ENCODE measurements around the gene TOP3A.

The TOP3A gene

DNA sequence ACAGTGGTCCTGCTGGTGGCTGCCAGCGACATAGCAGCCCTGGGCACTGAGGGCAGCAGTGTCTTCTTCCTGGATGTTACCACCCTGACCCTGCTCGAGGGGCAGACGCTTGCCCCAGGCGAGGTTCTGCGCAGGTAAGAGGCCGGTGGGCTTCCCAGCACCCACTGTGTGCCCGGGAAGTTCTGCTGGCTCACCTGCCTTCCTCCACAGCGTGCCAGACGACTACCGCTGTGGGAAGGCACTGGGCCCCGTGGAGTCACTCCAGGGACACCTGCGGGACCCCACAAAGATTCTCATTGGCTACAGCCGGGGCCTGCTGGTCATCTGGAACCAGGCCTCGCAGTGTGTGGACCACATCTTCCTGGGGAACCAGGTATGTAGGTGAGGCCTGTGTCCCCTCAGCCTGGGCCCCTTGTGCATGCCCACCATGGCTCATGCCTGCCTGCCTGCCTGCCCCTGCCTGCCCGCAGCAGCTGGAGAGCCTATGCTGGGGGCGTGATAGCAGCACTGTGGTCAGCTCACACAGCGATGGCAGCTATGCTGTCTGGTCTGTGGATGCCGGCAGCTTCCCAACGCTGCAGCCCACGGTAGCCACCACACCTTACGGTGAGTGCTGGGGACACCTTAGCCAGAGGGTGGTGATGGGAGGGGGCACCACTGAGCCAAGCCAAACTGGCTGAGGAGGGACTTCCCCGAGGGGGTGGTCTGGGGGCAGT is 80.8 kb downstream of the TOP3A start:
- no peak for DNase-seq (ENCODE audit: low read depth in 2 of 2)

DNA sequence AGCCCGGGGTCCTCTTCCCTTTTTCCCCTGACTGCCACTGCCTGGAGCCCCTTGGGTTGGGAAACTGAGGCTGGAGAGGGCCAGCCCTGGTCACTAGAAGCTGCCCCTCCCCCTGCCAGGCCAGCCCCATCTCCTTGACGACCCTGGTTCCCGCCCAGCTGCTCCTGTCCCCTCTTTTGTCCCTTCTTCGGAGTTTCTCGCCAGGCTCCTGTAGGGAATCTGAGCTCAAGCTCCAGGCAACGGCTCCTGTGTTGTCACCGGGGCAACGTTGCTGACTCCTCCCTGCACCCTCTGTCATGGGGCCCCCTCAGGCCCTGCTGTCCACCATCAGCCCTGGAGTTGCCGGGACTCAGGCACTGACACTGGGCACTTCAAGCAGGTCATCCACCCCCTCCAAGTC is 83.6 kb downstream of the TOP3A start:
- no peak for DNase-seq (ENCODE audit: low read depth in 2 of 2)

- DNase-seq (ENCODE audit: low read depth in 2 of 2) = no peak
These were observed 84.3 kb downstream of the TOP3A start for GRCh38 chr17:18230288-18231141.

DNA sequence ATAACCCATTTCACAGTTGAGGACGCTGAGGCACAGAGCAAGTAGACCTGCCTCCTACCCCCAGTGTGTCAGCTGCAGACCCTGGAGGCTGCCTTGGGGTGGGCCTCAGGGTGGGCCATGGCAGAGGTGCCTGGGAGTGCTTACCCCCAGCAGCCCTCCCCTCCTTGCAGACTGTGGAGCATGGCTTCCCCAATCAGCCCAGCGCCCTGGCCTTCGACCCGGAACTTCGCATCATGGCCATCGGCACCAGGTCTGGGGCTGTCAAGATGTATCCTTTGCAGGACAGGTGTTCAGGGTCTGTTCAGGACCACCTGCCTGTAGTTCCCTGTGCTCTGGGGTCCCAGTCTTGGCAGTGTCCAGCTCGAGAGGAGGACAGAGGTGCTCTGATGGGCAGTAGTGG is 85.0 kb downstream of the TOP3A start:
- DNase-seq (ENCODE audit: low read depth in 2 of 2) = no peak

- no peak for DNase-seq (ENCODE audit: low read depth in 2 of 2)
These were observed 85.5 kb downstream of the TOP3A start for GRCh38 chr17:18229254-18229653.

- no peak for DNase-seq (ENCODE audit: low read depth in 2 of 2)
These were observed 86.6 kb downstream of the TOP3A start for GRCh38 chr17:18228176-18228682.

DNA sequence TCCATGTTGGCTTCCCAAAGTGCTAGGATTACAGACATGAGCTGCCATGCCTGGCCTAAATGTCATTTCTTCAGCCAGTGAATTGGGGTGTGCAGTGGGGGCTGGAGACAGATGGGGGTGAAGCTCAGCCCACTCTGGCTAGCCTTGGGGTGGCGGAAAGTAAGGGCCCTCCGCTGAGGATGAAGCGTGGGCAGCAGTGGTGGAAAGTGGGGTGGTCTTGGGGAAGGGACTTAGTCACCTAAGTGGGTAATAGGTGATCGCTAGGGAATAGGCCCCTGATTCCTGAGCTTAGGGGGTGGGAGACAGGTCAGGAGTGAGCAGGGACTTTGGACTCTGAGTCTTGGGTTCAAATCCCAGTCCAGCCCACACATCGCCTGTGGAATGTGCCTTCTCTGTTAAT is 87.2 kb downstream of the TOP3A start:
- no peak for DNase-seq (ENCODE audit: low read depth in 2 of 2)

GRCh38 chr17:18226284-18226945 is 88.4 kb downstream of the TOP3A start:
- DNase-seq (ENCODE audit: low read depth in 2 of 2) = no peak

DNA sequence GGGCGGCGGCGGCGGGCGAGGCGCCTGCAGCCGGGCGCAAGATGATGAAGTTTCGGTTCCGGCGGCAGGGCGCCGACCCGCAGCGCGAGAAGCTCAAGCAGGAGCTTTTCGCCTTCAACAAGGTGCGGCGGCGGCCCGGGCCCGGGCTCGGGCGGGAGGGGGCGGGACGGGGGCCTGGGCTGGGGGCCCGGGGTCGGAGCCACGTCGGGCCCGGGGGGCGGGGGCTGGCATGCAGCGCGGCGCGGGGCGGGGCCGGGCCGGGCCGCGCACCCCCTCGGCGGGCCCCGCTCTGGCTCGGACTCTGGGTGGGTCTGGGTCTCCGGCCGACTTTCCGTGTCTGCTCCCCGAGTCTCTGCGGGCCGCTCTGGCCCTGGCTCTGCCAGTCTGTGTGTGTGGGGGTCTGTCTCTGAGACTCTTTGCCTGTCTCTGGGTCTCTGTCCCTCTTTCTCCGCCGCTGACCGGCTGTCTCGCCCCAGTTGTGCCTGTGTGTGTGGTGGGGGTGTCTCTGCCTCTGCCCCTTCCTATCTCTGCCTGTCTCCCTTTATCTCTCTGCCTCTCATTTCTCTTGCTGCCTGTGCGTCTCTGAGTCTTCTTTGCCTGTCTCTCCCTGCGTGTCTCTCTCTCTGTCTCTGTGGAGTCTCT is 89.0 kb downstream of the TOP3A start:
- DNase-seq (ENCODE audit: low read depth in 2 of 2) = no peak

GRCh38 chr17:18225121-18225641 is 89.6 kb downstream of the TOP3A start, which contains the start of gene LLGL1:
Gene LLGL1, plus strand, starts transcription at chr17:18225635. Its CDS starts 48 bp downstream, at chr17:18225683.
- DNase-seq (ENCODE audit: low read depth in 2 of 2) = peak; percentile 89 to 94

DNA sequence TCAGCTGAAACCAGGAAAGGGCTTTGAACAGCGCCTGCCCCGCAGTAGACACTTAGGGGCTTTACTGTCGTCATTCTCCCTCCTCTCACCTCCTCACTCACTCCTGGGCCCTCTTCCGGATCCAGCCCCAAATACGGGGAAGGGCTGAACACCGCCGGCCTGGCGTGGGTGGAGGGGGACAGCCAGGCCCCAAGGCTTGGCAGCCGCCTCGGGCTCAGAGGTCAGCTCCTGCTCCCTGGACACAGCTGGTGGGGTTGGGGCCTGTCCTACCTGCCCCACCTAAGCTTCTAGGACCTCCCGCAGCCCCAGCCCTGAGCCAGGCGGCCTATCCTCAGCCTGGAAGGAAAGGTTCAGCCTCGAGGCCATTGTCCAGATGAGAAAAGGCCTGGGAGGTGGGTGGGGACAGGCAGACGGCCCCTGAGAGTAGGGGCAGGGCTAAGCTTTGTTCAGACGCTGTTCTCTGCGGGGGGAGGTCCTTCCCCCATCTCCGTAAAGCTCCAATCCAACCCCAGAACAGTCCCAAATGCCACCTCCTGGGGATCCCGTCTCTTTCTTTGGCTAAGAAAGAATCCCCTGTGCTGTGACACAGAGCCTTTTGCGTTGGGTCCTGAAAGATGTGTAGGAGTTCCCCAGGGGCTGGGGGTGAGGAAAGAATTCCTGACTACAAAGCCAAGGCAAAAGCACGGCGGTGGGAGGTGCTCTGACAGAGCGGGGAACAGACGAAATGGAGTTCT is 90.2 kb downstream of the TOP3A start:
- DNase-seq (ENCODE audit: low read depth in 2 of 2) = no peak

- DNase-seq (ENCODE audit: low read depth in 2 of 2) = no peak
These were observed 90.8 kb downstream of the TOP3A start for GRCh38 chr17:18224053-18224386.

Data from stimulated activated CD4-positive, alpha-beta T cell treated with anti-CD3 and anti-CD28 coated beads, Interleukin-12 subunit alpha, Interleukin-12 subunit beta, amount 100 ng/mL, for 24 hours (primary cell).